HUES48 (cell line): Measurements from ENCODE around the gene CCDC136.

ENCODE experiments used
- H3K27ac ChIP-seq: one replicate; pipeline ENCODE4 v1.7.0; 2013; ENCODE audit warnings: low read depth, low read length, inconsistent platforms
- H3K27me3 ChIP-seq: 2 replicates; pipeline ENCODE4 v1.6.1; 2013; ENCODE audit warnings: mild to moderate bottlenecking, low read length; ENCODE audit not compliant: control insufficient read depth, insufficient read depth
- H3K36me3 ChIP-seq: 2 replicates; pipeline ENCODE4 v1.6.1; 2013; ENCODE audit warnings: low read length; ENCODE audit not compliant: control insufficient read depth, insufficient read depth
- H3K4me1 ChIP-seq: 2 replicates; pipeline ENCODE4 v1.6.1; 2013; ENCODE audit warnings: mild to moderate bottlenecking, low read length; ENCODE audit not compliant: control insufficient read depth, insufficient read depth
- H3K4me3 ChIP-seq: 2 replicates; pipeline ENCODE4 v1.5.1; 2013; ENCODE audit warnings: mild to moderate bottlenecking, low read depth, low read length
- H3K9ac ChIP-seq: 2 replicates; pipeline ENCODE4 v1.6.1; 2013; ENCODE audit warnings: mild to moderate bottlenecking, low read depth, low read length, moderate library complexity
- H3K9me3 ChIP-seq: 2 replicates; pipeline ENCODE4 v1.6.1; 2013; ENCODE audit warnings: low read length; ENCODE audit not compliant: control insufficient read depth, insufficient read depth

CCDC136 gene

DNA sequence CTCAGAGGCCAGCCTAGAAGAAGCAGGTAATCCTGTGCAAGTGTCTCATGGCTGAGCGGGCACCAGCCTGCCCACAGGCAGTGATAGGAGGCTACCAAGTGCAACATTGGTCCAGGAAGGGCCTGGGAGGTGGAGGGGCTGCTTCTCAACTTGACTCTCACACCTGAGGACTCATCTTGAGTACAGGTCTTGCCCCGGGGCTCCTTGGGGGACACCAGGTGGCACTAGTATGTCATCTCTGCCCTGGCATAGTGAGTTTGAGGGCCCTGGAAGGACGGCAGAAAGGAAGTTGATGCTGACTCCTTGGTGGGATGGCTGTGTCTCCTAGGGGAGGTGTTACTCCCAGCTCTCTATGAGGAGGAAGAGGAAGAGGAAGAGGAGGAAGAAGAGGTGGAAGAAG lies 2.3 kb downstream of the CCDC136 start:
- no peaks in the 10 kb centered on the region for H3K9me3 ChIP-seq
- no peak overlapping the region for H3K27ac ChIP-seq
- peaks cover 29% of the 10 kb centered on the region for H3K36me3 ChIP-seq
- H3K4me3 ChIP-seq = no peak overlapping the region
- H3K4me1 ChIP-seq = peaks cover 10% of the 10 kb centered on the region
- H3K27me3 ChIP-seq = no peaks in the 10 kb centered on the region; the same call in 1 of the 2 replicates
- H3K9ac ChIP-seq = no peak overlapping the region

GRCh38 chr7:128794436-128794835 lies 2.7 kb downstream of the CCDC136 start:
- H3K36me3 ChIP-seq = peaks cover 30% of the 10 kb centered on the region
- H3K27me3 ChIP-seq = no peaks in the 10 kb centered on the region; the same call in 1 of the 2 replicates
- H3K27ac ChIP-seq = no peak overlapping the region
- H3K4me1 ChIP-seq = peaks cover 10% of the 10 kb centered on the region
- no peaks in the 10 kb centered on the region for H3K9me3 ChIP-seq
- H3K4me3 ChIP-seq = no peak overlapping the region
- H3K9ac ChIP-seq = no peak overlapping the region

DNA sequence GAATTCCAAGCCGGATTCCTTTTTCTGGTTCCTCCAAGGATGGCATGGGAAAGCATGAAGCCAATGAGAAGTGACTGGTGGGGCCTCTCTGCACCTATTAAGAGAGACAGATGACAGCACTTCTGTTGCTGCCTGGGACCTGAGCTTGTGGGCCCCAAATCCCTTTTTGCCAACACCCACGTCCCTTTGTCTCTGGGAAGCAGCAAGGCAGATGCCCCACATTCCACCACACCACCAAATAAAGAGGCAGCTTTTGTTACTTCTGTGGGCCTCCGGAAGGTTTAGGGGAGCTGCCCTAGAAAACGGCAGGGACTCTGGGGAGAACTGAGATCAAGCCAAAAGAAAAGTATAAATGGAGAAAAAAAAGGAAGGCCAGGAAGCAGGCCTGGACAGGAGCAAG lies 3.4 kb downstream of the CCDC136 start:
- Histone ChIP-seq H3K4me1 (peaks cover 10% of the 10 kb centered on the region), H3K27ac (no peak overlapping the region), H3K4me3 (no peak overlapping the region), H3K9me3 (no peaks in the 10 kb centered on the region), H3K27me3 (no peaks in the 10 kb centered on the region), H3K36me3 (peaks cover 32% of the 10 kb centered on the region), H3K9ac (no peak overlapping the region)

GRCh38 chr7:128796327-128796726 lies 4.6 kb downstream of the CCDC136 start:
- Histone ChIP-seq H3K27ac (no peak overlapping the region), H3K36me3 (peaks cover 38% of the 10 kb centered on the region), H3K4me1 (peaks cover 10% of the 10 kb centered on the region), H3K27me3 (no peaks in the 10 kb centered on the region), H3K4me3 (no peak overlapping the region), H3K9me3 (no peaks in the 10 kb centered on the region), H3K9ac (no peak overlapping the region)

GRCh38 chr7:128799451-128799850 lies 7.7 kb downstream of the CCDC136 start:
- Histone ChIP-seq H3K4me1 (no peaks in the 10 kb centered on the region), H3K9me3 (no peaks in the 10 kb centered on the region), H3K36me3 (peaks cover 59% of the 10 kb centered on the region), H3K9ac (no peak overlapping the region), H3K4me3 (no peak overlapping the region), H3K27me3 (no peaks in the 10 kb centered on the region), H3K27ac (no peak overlapping the region)

GRCh38 chr7:128800567-128800966 lies 8.8 kb downstream of the CCDC136 start:
- peaks cover 59% of the 10 kb centered on the region for H3K36me3 ChIP-seq
- H3K9me3 ChIP-seq = no peaks in the 10 kb centered on the region
- no peaks in the 10 kb centered on the region for H3K4me1 ChIP-seq
- no peak overlapping the region for H3K27ac ChIP-seq
- H3K4me3 ChIP-seq = no peak overlapping the region
- H3K9ac ChIP-seq = no peak overlapping the region
- no peaks in the 10 kb centered on the region for H3K27me3 ChIP-seq

DNA sequence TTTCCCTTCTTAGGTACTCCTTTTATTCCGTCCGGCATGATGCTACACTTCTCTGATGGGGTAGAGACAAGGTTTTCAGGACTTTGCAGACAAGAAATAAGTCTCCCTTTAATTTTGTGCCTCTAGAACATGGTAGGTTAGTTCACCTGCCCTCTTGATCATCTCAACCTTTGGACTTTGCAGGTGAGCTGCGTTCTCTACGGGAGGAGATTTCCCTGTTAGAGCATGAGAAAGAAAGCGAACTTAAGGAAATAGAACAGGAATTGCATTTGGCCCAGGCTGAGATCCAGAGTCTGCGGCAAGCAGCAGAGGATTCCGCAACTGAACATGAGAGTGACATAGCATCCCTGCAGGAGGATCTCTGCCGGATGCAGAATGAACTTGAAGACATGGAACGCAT lies 9.2 kb downstream of the CCDC136 start:
- H3K9me3 ChIP-seq = no peaks in the 10 kb centered on the region
- no peak overlapping the region for H3K27ac ChIP-seq
- H3K36me3 ChIP-seq = peaks cover 61% of the 10 kb centered on the region
- H3K9ac ChIP-seq = no peak overlapping the region
- no peaks in the 10 kb centered on the region for H3K4me1 ChIP-seq
- no peaks in the 10 kb centered on the region for H3K27me3 ChIP-seq
- H3K4me3 ChIP-seq = no peak overlapping the region

- H3K36me3 ChIP-seq = peaks cover 65% of the 10 kb centered on the region
- no peaks in the 10 kb centered on the region for H3K9me3 ChIP-seq
- H3K27me3 ChIP-seq = no peaks in the 10 kb centered on the region
- no peak overlapping the region for H3K27ac ChIP-seq
- H3K4me1 ChIP-seq = no peaks in the 10 kb centered on the region
- no peak overlapping the region for H3K4me3 ChIP-seq
- H3K9ac ChIP-seq = no peak overlapping the region
Measured at GRCh38 chr7:128801667-128802418, 10.1 kb downstream of the CCDC136 start.

DNA sequence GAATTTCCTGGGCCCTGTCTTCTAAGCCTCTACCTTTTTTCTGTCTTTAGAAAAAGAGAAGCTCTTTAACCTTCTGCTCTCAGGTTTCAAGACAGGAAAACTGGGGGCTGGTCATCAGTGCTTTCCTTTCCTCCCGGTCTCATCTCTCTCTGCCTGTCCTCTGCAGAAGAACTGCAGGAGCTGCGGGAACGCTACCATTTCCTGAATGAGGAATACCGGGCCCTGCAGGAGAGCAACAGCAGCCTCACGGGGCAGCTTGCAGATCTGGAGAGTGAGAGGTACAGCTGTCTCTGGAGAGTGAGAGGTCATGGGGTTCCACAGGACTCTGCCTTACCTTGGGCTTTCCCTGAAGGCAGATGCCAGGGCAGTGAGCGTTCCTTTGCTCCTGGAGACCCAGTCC lies 12.7 kb downstream of the CCDC136 start:
- Histone ChIP-seq H3K27ac (peak overlapping the region; percentile 42), H3K9me3 (no peaks in the 10 kb centered on the region), H3K9ac (no peak overlapping the region), H3K4me3 (no peak overlapping the region), H3K36me3 (peaks cover 74% of the 10 kb centered on the region), H3K27me3 (no peaks in the 10 kb centered on the region), H3K4me1 (no peaks in the 10 kb centered on the region)

DNA sequence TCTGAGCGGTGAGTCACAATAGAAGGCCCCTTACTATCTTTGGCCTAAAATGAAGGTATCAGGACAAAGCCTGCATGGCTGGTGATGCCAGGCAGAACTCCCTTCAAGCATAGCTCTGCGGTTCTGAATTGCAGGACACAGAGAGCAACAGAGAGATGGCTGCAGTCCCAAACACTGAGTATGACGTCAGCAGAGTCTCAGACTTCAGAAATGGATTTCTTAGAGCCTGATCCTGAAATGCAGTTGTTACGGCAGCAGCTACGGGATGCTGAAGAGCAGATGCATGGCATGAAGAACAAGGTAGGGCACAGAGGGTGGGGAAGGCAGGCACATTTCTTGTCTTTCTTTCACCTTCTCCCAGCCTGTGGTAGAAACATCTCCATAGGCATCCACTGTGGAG lies 13.5 kb downstream of the CCDC136 start:
- Histone ChIP-seq H3K9me3 (no peaks in the 10 kb centered on the region), H3K9ac (no peak overlapping the region), H3K27ac (no peak overlapping the region), H3K36me3 (peaks cover 78% of the 10 kb centered on the region), H3K27me3 (no peaks in the 10 kb centered on the region), H3K4me1 (no peaks in the 10 kb centered on the region), H3K4me3 (no peak overlapping the region)

GRCh38 chr7:128807191-128807590 lies 15.4 kb downstream of the CCDC136 start:
- Histone ChIP-seq H3K9ac (no peak overlapping the region), H3K4me3 (no peak overlapping the region), H3K4me1 (0 out of 2 replicates have a peak, but pooled peaks cover under 1% of the 10 kb centered on the region), H3K27ac (no peak overlapping the region), H3K27me3 (no peaks in the 10 kb centered on the region), H3K9me3 (no peaks in the 10 kb centered on the region), H3K36me3 (peaks cover 72% of the 10 kb centered on the region)
